NCI-H2171 (cell line): ENCODE measurements around the gene VTN.

Experiments used
- DNase-seq: peaks from one replicate; lab custom pipeline; 2025; lab: John Stamatoyannopoulos, UW

The VTN gene

DNA sequence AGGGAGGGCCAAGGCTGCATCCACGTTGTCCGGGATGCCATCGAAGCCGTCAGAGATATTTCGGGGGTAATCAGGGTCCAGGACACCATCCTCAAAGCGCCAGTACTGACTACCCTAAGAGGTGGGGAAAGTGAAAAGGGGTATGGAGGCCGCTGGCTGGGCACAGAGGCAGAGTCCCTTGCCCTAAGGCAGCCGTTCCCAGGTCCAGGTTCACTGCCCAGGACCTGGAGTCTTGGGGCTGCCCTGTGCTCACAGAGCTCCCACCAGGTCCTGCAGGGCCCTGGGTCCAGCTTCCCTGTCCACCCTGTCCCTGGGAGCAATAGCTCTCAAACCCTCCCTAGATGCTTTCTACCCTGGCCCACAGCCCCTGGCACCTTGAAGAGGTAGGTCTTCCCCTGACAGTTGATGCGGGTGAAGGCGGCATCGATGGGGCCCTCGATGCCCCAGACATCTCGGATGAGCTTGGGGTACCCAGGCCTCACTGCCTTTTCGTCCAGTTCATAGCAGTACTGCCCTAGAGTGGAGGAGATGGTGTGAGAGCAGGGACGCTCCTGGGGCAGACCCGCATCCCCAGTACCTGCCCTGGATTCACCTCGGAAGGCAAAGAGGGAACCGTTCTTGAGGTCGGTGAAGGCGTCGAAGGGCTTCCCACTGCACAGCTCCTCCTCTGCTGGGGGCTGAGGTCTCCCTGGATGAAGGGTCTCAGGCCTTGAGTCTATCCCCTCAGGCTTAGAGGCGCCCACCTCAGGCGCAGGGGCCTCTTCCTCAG is 1.0 kb downstream of the VTN start:
- no peak for DNase-seq

DNA sequence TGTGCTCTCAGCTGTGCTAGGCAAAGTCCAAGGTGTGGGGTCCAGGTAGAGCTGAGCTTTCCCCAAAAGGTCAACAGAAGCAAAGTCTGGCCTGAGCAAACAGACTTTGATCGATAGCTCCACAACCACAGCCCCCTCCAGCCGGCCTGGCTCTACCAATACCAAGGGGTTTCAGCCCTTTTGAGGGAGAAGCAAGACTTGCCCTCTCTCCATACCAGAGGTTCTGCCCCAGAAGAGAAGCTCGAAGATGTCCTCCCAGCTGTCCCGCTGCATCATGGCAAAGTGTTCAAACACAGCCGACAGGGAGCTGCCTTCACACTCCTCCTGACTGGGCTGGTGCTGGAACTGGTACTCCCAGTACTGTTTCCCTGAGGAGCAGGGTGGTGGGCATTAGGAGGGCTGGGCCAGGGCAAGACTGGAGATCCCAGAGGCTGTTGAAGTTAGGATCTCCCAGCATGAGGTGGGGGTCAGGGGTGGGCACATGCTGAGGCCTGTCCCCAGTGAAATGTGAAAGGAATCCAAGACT is 1.7 kb downstream of the VTN start:
- no peak for DNase-seq

DNA sequence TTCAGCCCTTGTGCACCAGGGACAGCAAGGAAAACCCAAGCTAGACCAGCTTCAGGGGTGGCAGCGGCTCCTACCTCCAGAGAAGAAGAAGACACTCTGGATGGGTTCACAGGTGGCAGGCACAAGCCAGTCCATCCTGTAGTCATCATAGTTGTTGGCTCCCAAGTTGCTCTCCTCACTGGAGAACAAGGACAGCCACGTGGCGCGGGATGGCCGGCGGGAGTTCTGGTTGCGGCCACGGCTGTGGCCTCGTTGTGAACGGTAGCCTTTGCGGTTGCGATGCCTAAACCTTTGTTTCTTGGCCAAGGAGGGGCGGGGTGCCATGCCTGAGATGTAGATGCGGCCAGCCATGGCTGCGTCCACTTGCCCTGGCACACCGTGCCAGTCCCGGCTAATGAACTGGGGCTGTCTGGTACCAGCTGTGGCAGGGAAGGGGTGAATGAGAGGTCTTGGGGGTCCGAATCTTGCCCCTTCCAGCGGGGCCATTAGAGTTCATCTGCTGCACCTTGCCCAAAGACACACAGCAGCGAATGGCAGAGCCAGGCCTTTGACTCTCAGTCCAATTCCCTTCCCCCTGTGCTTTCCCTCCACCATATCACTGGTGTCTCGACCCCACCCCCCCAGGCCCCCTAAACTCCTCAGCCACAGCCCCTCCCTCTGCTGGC is 2.3 kb downstream of the VTN start:
- DNase-seq, result no peak

DNA sequence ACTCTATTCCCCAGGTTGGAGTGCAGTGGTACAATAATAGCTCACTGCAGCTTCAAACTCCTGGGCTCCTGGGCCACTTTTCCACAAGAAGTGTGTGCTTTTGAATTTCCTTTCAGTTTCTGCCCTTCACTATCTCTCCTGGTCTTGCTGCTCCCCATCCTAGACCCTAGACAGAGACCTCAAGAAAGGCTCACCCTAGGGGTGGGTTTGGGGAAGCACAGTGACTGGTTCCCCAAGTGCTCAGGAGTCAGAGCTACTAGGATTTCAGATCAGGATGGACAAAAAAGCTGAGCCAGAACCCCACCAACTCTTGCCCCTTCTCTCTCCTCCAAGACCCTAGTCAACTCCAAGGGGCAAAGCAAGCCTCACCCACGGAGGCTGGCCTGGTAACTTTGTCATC is 3.5 kb downstream of the VTN start:
- DNase-seq, result no peak

DNA sequence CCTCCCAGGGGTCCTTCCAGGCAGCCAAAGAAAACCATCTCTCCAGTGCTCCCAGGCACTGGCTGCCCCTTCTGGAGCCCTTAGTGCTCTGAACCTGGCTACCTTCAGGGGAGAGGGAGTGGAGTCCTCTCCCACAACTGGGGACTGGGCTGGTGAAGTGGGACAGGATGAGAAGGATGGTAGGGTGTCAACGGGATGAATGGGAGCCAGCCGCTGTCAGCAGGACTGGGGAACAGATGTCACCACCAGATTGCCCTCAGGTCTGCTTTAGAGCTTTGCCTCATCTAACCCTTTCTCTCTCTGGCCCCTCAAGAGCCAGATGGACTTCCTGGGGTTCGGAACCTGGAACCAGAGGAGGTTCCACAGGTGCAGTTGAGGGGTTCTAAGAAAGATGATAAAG is 4.6 kb downstream of the VTN start:
- peak; percentile 25 for DNase-seq

DNA sequence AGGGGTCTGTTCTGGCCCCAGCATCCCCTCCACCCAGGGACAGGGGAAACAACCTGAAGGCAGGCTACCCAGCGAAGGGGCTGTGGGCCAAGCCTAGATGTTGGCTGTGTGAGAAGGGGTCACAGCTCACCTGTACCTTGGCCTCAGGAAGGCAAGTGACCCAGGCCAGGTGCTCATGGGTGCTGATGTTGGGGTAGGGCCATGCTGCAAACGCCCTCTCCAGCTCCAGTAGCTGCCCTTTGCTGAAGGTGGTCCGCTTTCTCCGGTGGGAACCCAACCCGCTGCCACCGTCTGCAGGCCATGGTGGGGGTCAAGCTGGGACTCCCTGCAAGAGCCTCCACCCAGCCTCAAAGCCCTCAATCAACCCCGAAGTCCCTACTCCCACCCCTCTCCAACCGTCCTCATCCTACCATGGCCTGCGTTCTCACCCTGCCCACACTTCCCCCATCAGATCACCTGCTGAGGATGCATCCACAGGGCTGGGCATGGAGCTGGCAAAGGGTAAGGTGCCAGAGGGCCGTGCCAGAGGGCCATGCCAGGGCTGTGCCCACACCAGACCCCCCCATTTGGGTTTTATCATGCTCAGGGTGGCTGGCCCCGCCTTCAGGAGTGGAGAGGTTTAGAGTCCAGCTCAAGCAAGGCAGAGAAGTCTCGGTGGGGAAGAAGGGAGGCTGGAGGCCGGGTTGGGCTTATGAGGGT is 5.3 kb downstream of the VTN start, which contains the start of gene SEBOX:
Gene SEBOX, minus strand, starts transcription at position 535 of the 699 bp plus-strand sequence. Its CDS starts 48 bp downstream, at position 487.
- no peak for DNase-seq

DNA sequence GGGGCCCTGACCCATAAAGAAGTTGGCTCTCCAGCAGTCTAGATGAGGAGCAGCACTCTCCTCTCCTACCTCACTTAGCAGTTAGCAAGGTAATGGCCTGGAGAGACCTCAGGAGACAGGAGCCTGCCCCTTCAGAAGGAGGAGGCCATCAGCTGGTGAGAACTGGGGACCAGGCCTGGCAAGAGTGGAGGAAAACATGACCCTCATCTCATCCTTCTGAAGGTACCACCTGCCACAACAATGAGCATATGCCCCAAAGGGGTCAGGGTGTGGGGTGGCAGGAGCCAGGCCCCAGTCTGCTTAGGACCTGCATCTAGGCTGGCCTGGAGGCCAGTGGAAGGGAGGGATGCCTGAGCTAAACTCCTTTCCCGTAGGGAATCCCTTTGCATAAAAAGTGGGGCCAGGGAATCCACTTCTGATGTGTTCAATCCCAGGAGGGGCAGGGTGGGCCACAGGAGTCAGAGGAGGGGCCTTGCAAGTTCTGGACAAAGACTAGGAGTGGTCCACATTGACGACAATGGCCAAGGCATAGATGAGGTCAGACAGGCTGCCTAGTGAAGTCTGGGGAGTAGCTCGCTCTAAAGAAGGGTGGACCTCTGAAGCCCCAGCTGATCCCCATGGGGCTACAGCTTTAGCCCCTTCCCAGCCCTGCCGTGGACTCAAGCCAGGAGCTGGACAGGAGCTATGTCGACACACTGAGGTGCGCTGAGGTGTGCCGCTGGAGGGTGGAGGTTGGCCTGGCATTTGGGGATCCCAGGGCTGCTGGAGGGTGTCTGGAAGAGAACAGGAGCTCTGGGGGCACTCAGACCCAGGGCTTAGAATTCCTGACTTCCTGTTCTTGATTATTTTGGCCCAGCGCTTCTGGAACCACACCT is 6.1 kb downstream of the VTN start:
- no peak for DNase-seq

DNA sequence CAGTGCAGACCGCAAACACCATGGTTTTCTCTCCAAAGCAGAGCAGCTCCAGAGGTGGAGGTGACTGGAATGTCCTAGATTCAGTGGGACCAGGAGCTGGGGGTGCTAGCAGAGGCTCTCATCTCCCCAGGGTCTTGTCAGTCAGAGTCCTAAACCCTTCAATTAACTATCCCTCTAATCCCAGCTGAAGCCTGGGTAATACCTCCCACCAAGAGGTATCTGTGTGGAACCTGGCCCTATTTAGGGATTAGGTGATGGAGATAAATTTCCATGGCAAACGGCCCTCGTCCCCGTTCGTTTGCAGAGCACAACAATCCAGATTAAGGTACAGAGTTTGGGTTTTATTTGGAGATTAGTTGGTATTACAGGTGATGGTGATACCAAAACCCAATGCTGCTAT is 6.9 kb downstream of the VTN start:
- no peak for DNase-seq

DNA sequence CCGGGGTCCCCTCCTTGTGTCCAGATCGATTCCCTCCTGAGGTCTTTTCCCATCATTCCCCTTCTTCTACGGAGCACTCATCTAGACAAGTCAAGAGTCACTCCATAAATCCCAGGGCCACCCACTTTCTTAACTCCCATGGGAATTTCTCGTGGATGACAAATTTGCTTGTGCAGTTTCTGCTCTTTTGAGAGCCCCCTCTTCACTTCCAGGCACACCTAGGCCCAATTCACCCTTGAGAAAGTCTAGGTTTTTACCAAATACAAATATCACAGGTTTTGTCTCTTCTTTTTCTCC is 12.3 kb downstream of the VTN start:
- DNase-seq, result peak; percentile 35

DNA sequence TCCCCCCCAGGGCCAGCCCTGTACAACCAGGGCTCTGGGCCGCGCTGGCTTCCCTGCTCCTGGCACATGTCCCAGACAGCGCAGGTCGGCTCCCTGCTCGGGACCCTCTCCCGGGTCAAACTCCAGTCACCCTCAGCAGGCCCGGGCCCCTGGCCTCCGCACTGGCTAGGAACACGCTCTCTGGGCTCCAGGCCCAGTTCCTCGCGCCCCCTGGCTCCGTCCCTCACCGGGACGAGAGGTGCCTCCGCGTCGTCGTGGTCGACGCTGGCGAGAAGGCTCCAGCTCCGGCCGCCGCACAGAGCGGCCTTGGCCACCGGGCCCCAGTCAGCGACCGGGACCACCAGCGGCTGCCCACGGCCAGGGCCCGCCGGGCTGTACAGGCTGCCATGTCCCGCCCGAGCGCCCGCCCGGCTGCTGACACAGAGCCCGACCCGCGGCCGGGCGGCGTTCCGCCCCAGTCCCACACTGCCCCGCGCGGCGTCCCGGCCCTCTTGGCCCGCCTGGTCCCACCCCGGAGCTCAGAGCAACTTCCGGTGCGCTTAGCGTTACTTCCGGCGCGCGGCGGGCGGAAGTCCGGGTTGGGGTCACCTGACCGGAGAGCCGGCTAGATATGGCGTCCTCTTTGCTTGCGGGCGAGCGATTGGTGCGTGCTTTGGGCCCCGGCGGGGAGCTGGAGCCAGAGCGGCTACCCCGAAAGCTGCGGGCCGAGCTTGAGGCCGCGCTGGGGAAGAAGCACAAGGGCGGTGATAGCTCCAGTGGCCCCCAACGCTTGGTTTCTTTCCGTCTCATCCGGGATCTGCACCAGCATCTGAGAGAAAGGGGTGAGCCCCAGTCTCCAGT is 12.8 kb downstream of the VTN start, which contains the start of gene POLDIP2:
Gene POLDIP2, minus strand, starts transcription at position 467 of the 840 bp plus-strand sequence. Its CDS starts 79 bp downstream, at position 388.
- DNase-seq, result peak; percentile 95

DNA sequence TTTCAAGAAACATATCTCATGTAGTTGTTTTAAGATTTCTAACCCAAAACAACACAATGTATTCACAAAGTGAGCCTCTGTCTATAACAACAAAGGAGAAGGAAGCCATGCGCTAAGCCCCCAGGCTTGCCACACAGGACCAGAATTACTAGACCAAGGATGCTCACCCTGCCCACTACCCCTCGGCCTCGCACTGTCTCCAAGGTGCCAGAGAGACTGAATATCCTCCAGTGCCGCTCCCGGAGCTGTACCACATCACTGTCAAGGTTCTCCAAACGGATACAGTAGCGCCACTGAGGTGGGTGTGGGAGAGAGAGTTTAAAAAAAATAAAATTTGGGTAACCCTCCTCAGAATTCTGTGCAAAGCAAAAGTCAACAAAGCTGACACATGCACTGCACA is 19.8 kb downstream of the VTN start:
- DNase-seq, result no peak

DNA sequence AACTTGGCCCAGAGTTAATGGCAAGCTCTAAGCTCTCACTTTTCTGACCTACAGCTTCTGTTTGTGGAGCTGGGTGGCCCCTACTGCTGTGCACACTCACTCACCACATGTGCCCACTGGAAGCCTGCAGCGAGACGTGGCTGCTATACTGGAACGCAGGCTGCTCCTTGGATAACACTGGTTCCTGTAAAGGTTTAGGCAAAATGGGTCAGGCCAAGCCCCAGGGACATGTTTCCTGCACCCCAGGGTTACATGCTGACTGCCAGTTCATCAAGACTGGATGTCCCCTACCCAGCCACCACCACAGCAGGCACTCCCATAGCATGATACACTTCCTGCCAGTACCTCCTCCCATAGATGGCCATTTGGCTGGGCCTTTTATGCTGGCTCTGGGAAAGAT is 21.1 kb downstream of the VTN start:
- no peak for DNase-seq

DNA sequence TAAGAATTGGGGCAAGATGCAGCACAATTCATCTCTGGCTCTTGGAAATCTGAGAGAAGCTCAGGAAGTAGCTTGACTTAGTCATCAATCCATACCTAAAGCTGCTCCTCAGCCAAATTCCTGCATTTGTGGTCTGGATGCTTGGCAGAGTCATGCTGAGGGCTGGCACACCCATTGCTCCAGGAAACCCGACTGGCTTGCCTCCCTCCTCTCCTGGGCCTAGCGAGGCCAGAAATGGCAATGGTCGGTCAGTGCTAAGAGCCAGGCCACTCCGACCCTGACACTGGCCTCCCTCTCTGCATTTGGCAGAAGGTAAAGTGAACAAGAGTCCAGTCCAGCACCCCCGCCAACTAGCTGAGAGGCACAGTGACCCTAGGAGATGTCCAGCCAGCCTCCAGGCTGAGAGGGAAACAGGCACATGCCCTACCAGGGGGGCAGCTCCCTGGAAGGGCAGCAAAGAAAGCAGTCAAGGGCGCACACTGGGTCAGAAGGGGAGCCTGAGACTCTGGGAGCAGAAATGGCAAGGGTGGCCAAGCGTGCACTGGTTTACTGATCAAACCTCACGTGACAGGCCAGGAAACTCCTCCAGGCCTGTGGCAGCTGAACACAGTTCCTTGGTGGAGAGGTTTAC is 22.7 kb downstream of the VTN start:
- DNase-seq, result no peak

DNA sequence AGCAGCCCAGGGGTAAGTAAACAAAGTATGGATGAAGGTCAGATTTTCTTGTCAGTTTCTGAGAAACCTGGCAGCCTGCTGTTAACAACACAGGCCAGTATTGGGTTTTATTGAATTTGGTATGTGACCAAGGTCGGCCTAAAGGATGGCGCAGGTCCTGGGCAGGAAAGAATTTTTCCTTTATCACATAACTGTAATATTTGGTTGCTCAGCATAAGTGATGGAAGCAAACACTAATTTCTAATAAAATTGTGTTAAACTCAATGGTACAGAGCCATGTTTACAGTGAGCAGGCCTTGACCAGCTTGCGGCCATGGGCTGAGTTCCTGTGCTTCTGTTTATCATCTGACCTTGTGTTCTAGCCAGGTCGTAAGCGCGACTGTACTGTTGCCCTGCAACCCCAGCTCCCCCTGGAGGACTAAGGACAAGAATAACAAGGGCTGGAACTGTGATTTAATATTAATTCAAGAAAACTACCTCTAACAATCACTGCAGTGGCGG is 23.3 kb downstream of the VTN start:
- no peak for DNase-seq

DNA sequence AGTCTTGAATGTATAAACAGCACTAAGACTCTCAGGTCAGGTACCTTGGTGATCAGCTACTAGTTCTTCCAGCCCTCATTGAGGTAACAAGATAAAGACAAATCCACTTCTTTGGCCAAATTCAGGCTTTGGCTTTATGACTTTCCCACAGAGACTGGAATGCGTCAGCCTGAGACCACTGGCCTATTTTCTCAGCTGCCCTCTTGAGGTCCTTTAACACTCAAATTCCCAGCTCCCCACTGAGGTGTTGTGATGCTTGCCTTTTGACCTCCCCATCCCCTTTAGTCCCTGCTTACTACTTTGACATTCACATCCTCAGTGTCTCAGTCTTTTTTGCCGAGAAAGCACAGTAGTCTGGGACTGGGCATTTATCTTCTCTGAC is 23.9 kb downstream of the VTN start:
- no peak for DNase-seq

DNA sequence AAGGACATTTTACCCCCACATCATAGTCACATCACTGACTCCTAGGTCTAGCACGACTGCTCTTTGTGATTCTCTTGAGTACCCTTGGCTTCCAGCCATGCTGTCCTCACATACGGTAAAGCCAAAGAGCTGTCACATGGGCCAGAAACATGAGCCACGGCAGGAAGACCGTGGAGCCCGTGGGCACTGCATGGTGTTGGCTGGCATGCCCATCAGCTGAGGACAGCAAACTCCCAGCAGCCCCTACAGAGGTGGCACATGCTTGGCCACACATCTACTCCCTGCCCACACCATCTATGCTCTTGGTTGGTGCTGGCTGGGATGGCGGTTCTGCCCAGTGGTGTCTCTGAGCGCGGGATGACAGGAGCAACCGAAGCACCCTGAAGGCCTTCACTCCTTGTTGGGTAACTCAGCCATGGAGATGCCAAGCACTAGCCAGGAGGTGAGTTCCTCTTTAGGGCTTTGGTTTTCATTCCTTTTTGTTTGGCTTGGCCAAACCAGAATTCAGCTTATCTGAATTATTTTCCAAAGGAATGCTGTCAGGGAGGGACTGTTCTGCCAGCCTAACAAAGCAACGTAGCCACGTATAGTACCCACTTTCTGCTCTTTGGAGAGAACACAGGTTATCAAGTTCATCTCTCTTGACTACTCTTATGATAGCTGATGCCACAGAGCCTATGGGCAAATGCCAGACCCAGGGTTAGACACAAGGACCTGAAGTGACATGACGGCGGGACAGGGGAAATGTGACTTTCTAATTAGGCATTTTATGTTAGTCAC is 24.5 kb downstream of the VTN start:
- no peak for DNase-seq

DNA sequence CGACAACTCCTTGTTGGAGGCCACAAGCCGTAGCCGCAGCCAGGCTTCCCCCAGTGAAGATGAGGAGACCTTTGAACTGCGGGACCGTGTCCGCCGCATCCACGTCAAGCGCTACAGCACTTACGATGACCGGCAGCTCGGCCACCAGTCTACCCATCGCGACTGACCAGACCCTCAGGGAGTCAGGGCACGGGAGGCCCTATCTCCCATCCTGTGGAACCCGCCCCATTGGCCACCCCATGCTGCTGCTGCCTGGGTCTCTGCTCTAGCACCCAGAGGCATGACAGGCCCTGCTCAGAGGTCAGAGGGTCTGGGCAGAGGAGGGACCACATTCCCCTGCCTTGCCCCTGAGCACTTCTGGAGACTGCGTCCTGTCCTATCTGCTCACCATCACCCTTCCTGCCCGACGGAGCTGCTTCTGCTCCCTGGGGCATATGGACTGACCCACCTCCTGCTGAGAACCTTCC is 25.6 kb downstream of the VTN start:
- DNase-seq, result no peak

DNA sequence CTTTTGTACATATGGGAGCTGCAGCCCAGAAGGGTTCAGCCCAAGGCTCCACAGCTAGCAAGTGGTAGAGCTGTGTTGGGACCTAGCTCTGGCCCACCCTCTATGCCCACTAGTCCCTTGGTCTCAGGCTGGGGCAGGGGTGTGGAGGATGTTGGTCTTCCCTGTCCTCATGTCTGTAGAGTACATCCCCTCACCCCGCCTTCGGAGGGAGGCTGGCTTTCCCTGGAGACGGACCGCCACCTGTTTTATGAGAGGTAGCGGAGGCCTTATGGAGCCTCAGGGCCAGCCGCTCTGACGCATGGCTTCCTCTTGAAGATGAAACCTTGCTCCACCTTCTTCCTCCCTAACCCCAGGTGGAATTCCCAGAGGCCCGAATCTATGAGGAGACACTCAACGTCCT is 26.1 kb downstream of the VTN start:
- no peak for DNase-seq

DNA sequence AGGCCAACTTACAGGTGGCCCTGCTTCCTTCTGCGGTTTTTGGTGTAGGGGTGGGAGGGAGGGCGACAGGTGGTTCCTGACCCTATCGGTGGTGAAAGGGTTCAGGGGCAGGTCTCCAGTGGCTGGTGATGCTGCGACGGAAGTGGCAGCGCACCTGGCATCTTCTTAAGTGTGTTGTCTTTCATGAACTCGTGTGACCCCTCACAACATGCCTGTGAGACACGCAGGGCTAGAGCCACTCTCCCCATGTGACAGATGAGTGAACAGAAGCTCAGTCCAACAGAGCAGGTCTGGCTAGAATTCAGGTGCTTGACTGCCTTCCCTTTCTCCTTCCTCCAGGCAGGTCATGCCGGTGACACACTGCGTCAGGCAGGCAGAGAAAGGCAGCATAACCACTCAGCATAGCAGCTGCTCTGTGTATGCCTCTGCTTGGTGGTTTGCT is 26.6 kb downstream of the VTN start:
- DNase-seq, result no peak
